Common myeloid progenitor, CD34-positive (primary cell): Measurements from ENCODE around the gene KCNIP1.

Experiments
- CTCF ChIA-PET: fragments of 350-600 bp; sonication (Branson Sonifier 250); formaldehyde crosslinking; loops from one replicate; lab custom pipeline; 2021; ENCODE audit warnings: antibody characterized with exemption; lab: Charles Lee
- POLR2A ChIA-PET: fragments of 350-600 bp; sonication (Branson Sonifier 250); formaldehyde crosslinking; loops from one replicate; lab custom pipeline; 2021; ENCODE audit warnings: antibody characterized with exemption; lab: Charles Lee
- DNase-seq, 3 donors: peaks; one replicate each; pipeline versions ENCODE4 v3.0.0 to v3.0.0-alpha.2; 2013
- H3K27ac ChIP-seq, 2 experiments: 1 replicate in 1 of 2; 2 replicates in 1 of 2; pipeline ENCODE4 v1.7.0; 2013; ENCODE audit warnings: inconsistent platforms in 2 of 2, low read length in 2 of 2, mild to moderate bottlenecking in 2 of 2, low read depth in 1 of 2, moderate library complexity in 1 of 2; ENCODE audit not compliant: severe bottlenecking in 2 of 2, insufficient read depth in 1 of 2, poor library complexity in 1 of 2
- H3K27me3 ChIP-seq, 5 experiments: replicated peaks in 2 of 5; 1 replicate in 3 of 5; 2 replicates in 2 of 5; pipeline versions ENCODE4 v1.6.1 to v1.7.0; 2013; ENCODE audit warnings: low read length in 4 of 5, mild to moderate bottlenecking in 2 of 5, moderate library complexity in 2 of 5, inconsistent platforms in 1 of 5; ENCODE audit not compliant: insufficient read depth in 5 of 5, control insufficient read depth in 4 of 5
- H3K36me3 ChIP-seq, 4 experiments: 1 replicate in 2 of 4; 2 replicates in 2 of 4; pipeline versions ENCODE4 v1.6.1 to v1.7.0; 2013; ENCODE audit warnings: low read length in 3 of 4, control low read depth in 1 of 4, mild to moderate bottlenecking in 1 of 4; ENCODE audit not compliant: control insufficient read depth in 4 of 4, insufficient read depth in 4 of 4
- H3K4me1 ChIP-seq, 4 experiments: 1 replicate in 3 of 4; 2 replicates in 1 of 4; pipeline versions ENCODE4 v1.6.1 to v1.7.1; 2013; ENCODE audit warnings: low read length in 3 of 4, mild to moderate bottlenecking in 3 of 4, control low read depth in 1 of 4, inconsistent platforms in 1 of 4, moderate library complexity in 1 of 4; ENCODE audit not compliant: control insufficient read depth in 4 of 4, insufficient read depth in 4 of 4; ENCODE audit errors: control extremely low read depth in 1 of 4
- H3K4me3 ChIP-seq, 7 experiments: 1 replicate in 4 of 7; 2 replicates in 3 of 7; pipeline versions ENCODE4 v1.5.1 to v1.7.0; 2013; ENCODE audit warnings: mild to moderate bottlenecking in 7 of 7, low read length in 6 of 7, moderate library complexity in 6 of 7, inconsistent platforms in 2 of 7, low read depth in 2 of 7, control low read depth in 1 of 7; ENCODE audit not compliant: insufficient read depth in 4 of 7, control insufficient read depth in 1 of 7; ENCODE audit errors: extremely low read depth in 1 of 7
- H3K9me3 ChIP-seq, 5 experiments: 1 replicate in 4 of 5; 2 replicates in 1 of 5; pipeline versions ENCODE4 v1.6.1 to v1.7.1; 2013; ENCODE audit warnings: low read length in 4 of 5, mild to moderate bottlenecking in 2 of 5, inconsistent platforms in 1 of 5, low read depth in 1 of 5, moderate library complexity in 1 of 5; ENCODE audit not compliant: control insufficient read depth in 4 of 5, insufficient read depth in 2 of 5; ENCODE audit errors: control extremely low read depth in 1 of 5
- WGBS: methylation state at CpG from one replicate; pipeline ENCODE4 v1.1.5; 2013; ENCODE audit not compliant: insufficient coverage; 5-methylcytosine and 5-hydroxymethylcytosine counted together

KCNIP1 gene

DNA sequence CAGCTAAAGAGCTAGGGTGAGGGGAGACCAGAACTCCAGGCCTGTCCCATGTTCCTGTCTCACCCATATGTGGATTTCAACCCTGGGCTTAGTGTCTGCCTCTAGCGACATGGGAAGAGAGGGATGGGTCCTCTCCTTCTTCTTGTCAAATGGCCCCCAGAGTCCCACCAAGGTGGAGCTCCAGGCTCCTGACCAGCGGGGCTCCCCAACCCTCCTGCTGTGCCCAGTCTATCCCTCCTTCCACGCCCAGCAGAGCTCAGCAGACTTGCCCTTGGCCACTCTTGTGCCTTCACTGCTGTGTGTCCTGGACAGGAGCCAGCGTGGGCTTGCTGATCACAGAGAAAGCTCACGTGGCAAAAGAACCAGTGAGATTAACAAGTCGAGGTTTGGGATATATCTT, 156.7 kb downstream of the KCNIP1 start:
- peaks cover 0 to 24% (median 2%) of the 10 kb centered on the region in 5 experiments for H3K27me3 ChIP-seq
- no peaks in the 10 kb centered on the region for H3K36me3 ChIP-seq
- POLR2A ChIA-PET: interaction anchor here (0.7 kb wide), 1 partner anchor 26 kb away, joined by 3 read pairs; no protein-coding TSS in a partner anchor
- no peak for DNase-seq
- no peaks in the 10 kb centered on the region for H3K4me1 ChIP-seq
- no peaks in the 10 kb centered on the region for H3K9me3 ChIP-seq
- CTCF ChIA-PET: interaction anchor here (1.0 to 1.1 kb wide), 2 partner anchors 16 to 22 kb away, joined by 3 read pairs; no protein-coding TSS in a partner anchor
- H3K4me3 ChIP-seq: no peak overlapping the region
- WGBS: 86% methylated on average over 4 of the region's 6 CpGs
- no peak overlapping the region for H3K27ac ChIP-seq

GRCh38 chr5:170662966-170663365, 159.1 kb downstream of the KCNIP1 start:
- ChIA-PET POLR2A (no interaction called here), CTCF (no interaction called here)
- Histone ChIP-seq H3K27ac (no peak overlapping the region), H3K4me3 (no peak overlapping the region), H3K36me3 (no peaks in the 10 kb centered on the region), H3K9me3 (no peaks in the 10 kb centered on the region), H3K27me3 (peaks cover 0 to 21% (median 4%) of the 10 kb centered on the region in 5 experiments), H3K4me1 (no peaks in the 10 kb centered on the region)
- 93% methylated on average over 5 of the region's 5 CpGs for WGBS
- no peak for DNase-seq

DNA sequence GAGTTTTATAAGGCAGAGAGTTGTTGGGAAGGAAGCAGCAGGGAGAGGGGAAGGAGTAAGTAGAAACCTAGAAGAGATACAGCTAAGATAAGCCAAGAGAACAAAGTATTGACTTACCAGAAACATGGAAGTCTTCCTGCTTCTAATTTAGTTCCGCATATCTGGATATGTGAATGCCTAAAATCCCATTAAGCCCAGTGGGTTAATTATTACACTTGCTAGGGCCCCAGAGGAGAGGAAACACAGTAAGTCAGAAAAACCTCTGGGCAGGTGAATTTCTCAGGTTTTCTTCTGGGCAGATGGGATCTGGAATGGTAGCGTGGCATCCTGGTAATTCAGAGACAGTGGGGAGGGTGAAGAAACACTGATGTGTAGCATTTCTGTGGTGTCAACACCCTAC, 175.0 kb downstream of the KCNIP1 start:
- Histone ChIP-seq H3K4me1 (peaks cover 0 to 5% (median 5%) of the 10 kb centered on the region in 4 experiments), H3K27ac (no peak overlapping the region), H3K4me3 (no peak overlapping the region), H3K36me3 (no peaks in the 10 kb centered on the region), H3K9me3 (peaks cover 0 to 1% (median 0%) of the 10 kb centered on the region in 5 experiments), H3K27me3 (peaks cover 13 to 54% (median 23%) of the 10 kb centered on the region in 5 experiments)
- no peak for DNase-seq
- ChIA-PET CTCF (no interaction called here), POLR2A (no interaction called here)
- WGBS: 94% methylated on average over 2 of the region's 2 CpGs

GRCh38 chr5:170681013-170681433, 177.2 kb downstream of the KCNIP1 start:
- POLR2A ChIA-PET: no interaction called here
- CTCF ChIA-PET: no interaction called here
- WGBS: under 1% methylated on average over 14 of the region's 28 CpGs
- peaks cover 0 to 5% (median 5%) of the 10 kb centered on the region in 4 experiments for H3K4me1 ChIP-seq
- H3K27me3 ChIP-seq: peaks cover 13 to 54% (median 24%) of the 10 kb centered on the region in 5 experiments
- peak overlapping the region in 6 of 7 experiments; percentile 16 to 66 (median 50) for H3K4me3 ChIP-seq
- H3K9me3 ChIP-seq: peaks cover 0 to 1% (median 0%) of the 10 kb centered on the region in 5 experiments
- peak; percentile 69 to 89 (median 87) for DNase-seq
- H3K27ac ChIP-seq: no peak overlapping the region
- H3K36me3 ChIP-seq: no peaks in the 10 kb centered on the region

DNA sequence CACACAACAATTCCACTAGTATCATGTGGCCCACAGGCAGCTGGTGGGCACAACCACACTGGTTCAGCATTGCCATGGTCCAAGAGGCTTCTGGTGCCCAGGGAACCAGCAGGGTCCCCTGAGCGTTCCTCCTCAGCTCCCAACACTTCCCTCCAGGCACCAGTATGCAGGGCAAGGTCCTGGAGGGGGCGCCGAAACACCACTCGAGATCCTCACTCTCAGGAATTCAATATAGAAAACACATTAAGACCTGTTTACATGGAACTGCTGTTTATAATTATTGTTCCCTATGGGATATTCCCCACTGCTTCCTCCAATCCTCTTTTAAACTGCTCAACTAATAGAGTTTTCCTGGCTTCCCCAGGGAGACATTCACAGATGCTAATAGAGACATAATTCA, 187.8 kb downstream of the KCNIP1 start:
- Histone ChIP-seq H3K36me3 (no peaks in the 10 kb centered on the region), H3K27ac (no peak overlapping the region), H3K27me3 (peaks cover 2 to 72% (median 21%) of the 10 kb centered on the region in 5 experiments), H3K4me1 (no peaks in the 10 kb centered on the region), H3K9me3 (no peaks in the 10 kb centered on the region), H3K4me3 (no peak overlapping the region)
- no peak for DNase-seq
- WGBS: 29% methylated on average over 1 of the region's 4 CpGs
- POLR2A ChIA-PET: no interaction called here
- CTCF ChIA-PET: interaction anchor here (1.2 kb wide), 1 partner anchor 10 kb away, joined by 4 read pairs; no protein-coding TSS in a partner anchor

DNA sequence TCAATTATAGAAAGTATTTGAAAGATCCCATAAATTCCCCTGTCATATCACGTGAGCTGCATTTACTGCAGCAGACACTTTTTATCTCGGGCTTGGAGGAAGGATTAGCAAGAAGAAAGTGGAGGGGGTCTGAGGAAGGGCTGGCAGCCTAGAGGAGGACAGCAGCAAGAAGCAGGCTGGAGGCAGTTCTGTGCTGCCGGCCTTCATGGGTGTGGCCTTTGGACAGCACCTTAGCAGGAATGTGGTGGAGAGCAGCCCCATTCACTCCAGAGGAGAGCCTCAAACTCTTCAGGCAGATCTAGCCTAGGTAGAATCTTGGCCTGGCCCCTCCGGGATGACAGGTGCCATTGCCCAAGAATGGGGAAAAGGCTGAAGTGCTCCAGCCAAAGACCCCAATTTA, 189.9 kb downstream of the KCNIP1 start:
- H3K4me3 ChIP-seq: no peak overlapping the region
- ChIA-PET POLR2A (no interaction called here), CTCF (interaction anchor here (0.7 kb wide), 1 partner anchor 10 kb away, joined by 3 read pairs; no protein-coding TSS in a partner anchor)
- H3K36me3 ChIP-seq: no peaks in the 10 kb centered on the region
- H3K9me3 ChIP-seq: no peaks in the 10 kb centered on the region
- no peaks in the 10 kb centered on the region for H3K4me1 ChIP-seq
- 60% methylated on average over 3 of the region's 4 CpGs for WGBS
- H3K27me3 ChIP-seq: peaks cover 2 to 68% (median 21%) of the 10 kb centered on the region in 5 experiments
- no peak for DNase-seq
- H3K27ac ChIP-seq: no peak overlapping the region

- H3K36me3 ChIP-seq: no peaks in the 10 kb centered on the region
- H3K27me3 ChIP-seq: peaks cover 2 to 68% (median 21%) of the 10 kb centered on the region in 5 experiments
- POLR2A ChIA-PET: no interaction called here
- H3K9me3 ChIP-seq: no peaks in the 10 kb centered on the region
- CTCF ChIA-PET: no interaction called here
- no peak for DNase-seq
- WGBS: 29% methylated on average over 2 of the region's 2 CpGs
- H3K27ac ChIP-seq: no peak overlapping the region
- no peaks in the 10 kb centered on the region for H3K4me1 ChIP-seq
- no peak overlapping the region for H3K4me3 ChIP-seq
Observed at GRCh38 chr5:170694911-170695310, 191.1 kb downstream of the KCNIP1 start.
